ENCODE measurements around the gene UBR2.
"Not testable (repeated sequence)": the region's sequence is repeated elsewhere in the genome, so short reads cannot be mapped to it uniquely, and the experiment has no call there.

The UBR2 gene

GRCh38 chr6:42689371-42689770 lies 125.5 kb downstream of the UBR2 start:
- in situ Hi-C loops (cut with MboI; ENCODE audit: low sequenced_read_pairs): no loop called here

GRCh38 chr6:42690151-42690702 lies 126.4 kb downstream of the UBR2 start:
- in situ Hi-C loops (cut with MboI; ENCODE audit: low sequenced_read_pairs): no loop called here

GRCh38 chr6:42690872-42691271 lies 127.0 kb downstream of the UBR2 start:
- in situ Hi-C loops (cut with MboI; ENCODE audit: low sequenced_read_pairs): no loop called here

GRCh38 chr6:42692137-42692911 lies 128.5 kb downstream of the UBR2 start:
- in situ Hi-C loops (cut with MboI; ENCODE audit: low sequenced_read_pairs): no loop called here

GRCh38 chr6:42693725-42694323 lies 130.0 kb downstream of the UBR2 start:
- in situ Hi-C loops (cut with MboI; ENCODE audit: low sequenced_read_pairs): no loop called here

- in situ Hi-C loops (cut with MboI; ENCODE audit: low sequenced_read_pairs): no loop called here
Measured at GRCh38 chr6:42694586-42694985, 130.8 kb downstream of the UBR2 start.

- in situ Hi-C loops (cut with MboI; ENCODE audit: low sequenced_read_pairs): no loop called here
Measured at GRCh38 chr6:42696526-42697267, 132.9 kb downstream of the UBR2 start.

GRCh38 chr6:42697268-42697655 lies 133.4 kb downstream of the UBR2 start:
- in situ Hi-C loops (cut with MboI; ENCODE audit: low sequenced_read_pairs): no loop called here

GRCh38 chr6:42698217-42698616 lies 134.4 kb downstream of the UBR2 start:
- in situ Hi-C loops (cut with MboI; ENCODE audit: low sequenced_read_pairs): no loop called here

- in situ Hi-C loops (cut with MboI; ENCODE audit: low sequenced_read_pairs): no loop called here
Measured at GRCh38 chr6:42702200-42702599, 138.4 kb downstream of the UBR2 start.

- in situ Hi-C loops (cut with MboI; ENCODE audit: low sequenced_read_pairs): not testable (repeated sequence)
Measured at GRCh38 chr6:42702786-42703185, 139.0 kb downstream of the UBR2 start.

- in situ Hi-C loops (cut with MboI; ENCODE audit: low sequenced_read_pairs): no loop called here
Measured at GRCh38 chr6:42704251-42704936, 140.6 kb downstream of the UBR2 start.

- in situ Hi-C loops (cut with MboI; ENCODE audit: low sequenced_read_pairs): no loop called here
Measured at GRCh38 chr6:42704937-42705374, 141.1 kb downstream of the UBR2 start.

GRCh38 chr6:42707595-42707994 lies 143.8 kb downstream of the UBR2 start:
- in situ Hi-C loops (cut with MboI; ENCODE audit: low sequenced_read_pairs): no loop called here

GRCh38 chr6:42708096-42708495 lies 144.3 kb downstream of the UBR2 start:
- in situ Hi-C loops (cut with MboI; ENCODE audit: low sequenced_read_pairs): no loop called here

GRCh38 chr6:42709871-42710270 lies 146.0 kb downstream of the UBR2 start:
- in situ Hi-C loops (cut with MboI; ENCODE audit: low sequenced_read_pairs): no loop called here

- in situ Hi-C loops (cut with MboI; ENCODE audit: low sequenced_read_pairs): no loop called here
Measured at GRCh38 chr6:42710316-42710715, 146.5 kb downstream of the UBR2 start.

- in situ Hi-C loops (cut with MboI; ENCODE audit: low sequenced_read_pairs): no loop called here
Measured at GRCh38 chr6:42711930-42712329, 148.1 kb downstream of the UBR2 start.

GRCh38 chr6:42714098-42714761 lies 150.4 kb downstream of the UBR2 start:
- in situ Hi-C loops (cut with MboI; ENCODE audit: low sequenced_read_pairs): no loop called here

- in situ Hi-C loops (cut with MboI; ENCODE audit: low sequenced_read_pairs): no loop called here
Measured at GRCh38 chr6:42715871-42716270, 152.0 kb downstream of the UBR2 start.

Measured in HL-60/S4 treated with phorbol 12-myristate 13-acetate at 8.2 ng/mL for 4 days and 3 days (cell line).